GM19467 (cell line): Measurements from ENCODE around the gene SPANXN5.
"Not testable (repeated sequence)": the region's sequence is repeated elsewhere in the genome, so short reads cannot be mapped to it uniquely, and the experiment has no call there.

Experiments
- ATAC-seq: cut with Tn5 transposase; IDR thresholded peaks from one replicate; pipeline ENCODE4 v1.9.1; 2021; ENCODE audit warnings: mild to moderate bottlenecking, moderate library complexity; ENCODE audit not compliant: unreplicated experiment

SPANXN5 gene, protein sequence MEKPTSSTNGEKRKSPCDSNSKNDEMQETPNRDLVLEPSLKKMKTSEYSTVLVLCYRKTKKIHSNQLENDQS

GRCh38 chrX:52797327-52797726 is at the start of gene SPANXN5:
TSS of gene SPANXN5 (minus strand) at chrX:52797427. CDS start at chrX:52797348, 79 bp downstream.
- ATAC-seq, result not testable (repeated sequence)

DNA sequence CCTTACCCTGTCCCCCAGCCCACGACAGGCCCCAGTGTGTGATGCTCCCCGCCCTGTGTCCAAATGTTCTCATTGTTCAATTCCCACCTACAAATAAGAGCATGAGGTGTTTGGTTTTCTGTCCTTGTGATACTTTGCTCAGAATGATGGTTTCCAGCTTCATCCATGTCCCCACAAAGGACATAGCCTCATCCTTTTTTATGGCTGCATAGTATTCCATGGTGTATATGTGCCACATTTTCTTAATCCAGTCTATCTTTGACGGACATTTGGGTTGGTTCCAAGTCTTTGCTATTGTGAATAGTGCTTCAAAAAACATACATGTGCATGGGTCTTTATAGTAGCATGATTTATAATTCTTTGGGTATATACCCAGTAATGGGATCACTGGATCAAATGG is 46.4 kb upstream of the SPANXN5 start:
- ATAC-seq, result not testable (repeated sequence)

DNA sequence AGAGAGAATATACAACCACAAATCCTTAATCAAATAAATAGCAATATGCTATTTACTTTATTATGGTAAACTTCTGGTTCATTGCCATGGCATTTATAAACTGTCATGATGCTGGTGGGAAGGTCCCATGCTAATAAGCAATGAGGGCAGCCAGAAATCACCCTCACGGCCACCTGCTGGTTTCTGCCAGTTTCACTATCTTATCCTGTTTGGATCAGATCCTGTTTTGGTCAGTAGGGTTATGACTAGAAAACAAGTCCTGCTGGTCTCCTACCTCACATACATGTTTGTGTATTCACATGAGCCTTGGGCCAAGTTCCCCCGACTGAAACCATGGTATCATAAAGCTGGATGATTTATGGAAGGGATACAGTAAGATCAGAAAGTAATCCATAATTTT is 41.9 kb upstream of the SPANXN5 start:
- no peak for ATAC-seq

GRCh38 chrX:52830551-52830950 is 33.3 kb upstream of the SPANXN5 start:
- ATAC-seq, result no peak

DNA sequence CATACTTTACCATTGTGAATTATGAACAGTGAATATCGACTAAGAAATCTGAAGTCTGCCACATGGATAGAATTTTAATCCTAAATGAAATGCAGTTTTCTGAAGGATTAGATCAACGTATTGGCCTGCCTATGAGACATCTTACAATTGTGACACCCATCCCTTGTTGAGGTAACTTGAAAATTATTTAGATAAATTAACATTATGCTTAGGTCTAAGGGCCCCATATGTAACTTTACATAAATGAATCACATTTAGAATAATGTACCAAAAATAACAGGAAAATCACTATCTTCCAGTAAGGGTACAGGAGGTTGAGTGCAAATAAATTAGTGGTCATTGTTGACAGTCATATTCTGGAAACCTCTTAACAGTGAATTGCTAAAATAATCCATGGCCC is 27.4 kb upstream of the SPANXN5 start:
- no peak for ATAC-seq

GRCh38 chrX:52821079-52821760 is 24.0 kb upstream of the SPANXN5 start:
- no peak for ATAC-seq

GRCh38 chrX:52819788-52820187 is 22.6 kb upstream of the SPANXN5 start:
- ATAC-seq, result no peak

DNA sequence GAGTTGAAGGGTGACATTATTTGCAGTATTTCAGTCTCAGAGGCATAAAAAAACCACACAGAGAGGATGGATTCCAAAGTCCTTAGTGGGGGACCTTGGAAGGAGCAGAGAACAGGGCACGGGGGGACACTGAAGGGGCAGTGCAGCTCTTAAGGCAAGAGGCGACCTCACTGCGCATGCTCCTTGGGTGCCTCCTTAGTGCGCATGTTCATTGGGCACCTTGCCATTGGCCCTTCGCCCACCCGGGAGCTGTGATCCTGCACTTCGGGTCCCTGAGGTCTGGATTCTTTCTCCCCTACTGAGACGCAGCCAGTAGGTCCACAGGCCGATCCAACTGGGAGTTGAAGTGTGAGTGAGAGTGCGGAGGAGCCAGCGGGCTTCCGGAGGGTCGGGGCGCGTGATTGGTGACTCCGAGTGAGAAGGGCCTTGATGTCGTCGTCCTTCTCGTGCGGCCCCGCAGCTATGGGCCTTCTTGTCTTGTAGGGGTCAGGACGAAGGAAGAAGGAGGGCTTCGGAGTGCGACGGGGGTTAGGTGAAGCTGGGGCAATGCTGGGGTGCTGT is 13.9 kb upstream of the SPANXN5 start, which contains the start of gene XAGE5:
TSS of gene XAGE5 (plus strand) at position 223 of the 561 bp plus-strand sequence. CDS start 1,280 bp downstream, outside the sequence.
- no peak for ATAC-seq

- ATAC-seq, result not testable (repeated sequence)
Measured at GRCh38 chrX:52804876-52805275, 7.6 kb upstream of the SPANXN5 start.

- ATAC-seq, result not testable (repeated sequence)
Measured at GRCh38 chrX:52773504-52773903, 23.7 kb downstream of the SPANXN5 start.

GRCh38 chrX:52765983-52766382 is 31.2 kb downstream of the SPANXN5 start:
- not testable (repeated sequence) for ATAC-seq

DNA sequence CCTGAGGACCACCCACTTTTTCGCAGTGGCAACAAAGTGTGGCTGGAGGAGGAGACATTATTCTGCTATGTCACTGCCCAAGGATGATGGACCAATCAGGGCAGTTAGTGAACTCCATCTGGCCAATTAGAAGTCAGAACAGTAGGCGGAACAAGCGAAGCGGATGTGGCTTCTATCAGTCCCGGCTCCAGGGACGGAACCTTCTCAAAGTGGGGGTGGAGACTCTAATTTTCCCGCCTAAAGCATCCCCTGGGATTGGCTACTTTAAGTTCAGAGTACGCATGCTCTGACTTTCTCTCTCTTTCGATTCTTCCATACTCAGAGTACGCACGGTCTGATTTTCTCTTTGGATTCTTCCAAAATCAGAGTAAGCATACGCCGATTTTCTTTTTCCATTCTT is 46.3 kb downstream of the SPANXN5 start, which contains the start of gene SSX2B:
TSS of gene SSX2B (plus strand) at position 301 of the 400 bp plus-strand sequence. CDS start 1,429 bp downstream, outside the sequence.
- ATAC-seq, result not testable (repeated sequence)
